DOHH2 (cell line): Measurements from ENCODE around the gene GLRX5.

ENCODE experiments used
- H3F3A ChIP-seq: fragments of 200-600 bp; sonication (generic), shearing (Covaris generic); 2 replicates; pipeline ENCODE4 v1.6.0; 2016; ENCODE audit warnings: antibody characterized with exemption, mild to moderate bottlenecking; ENCODE audit not compliant: control insufficient read depth, insufficient read depth
- H3K27ac ChIP-seq: fragments of 200-600 bp; sonication (generic); 2 replicates; pipeline ENCODE4 v1.5.1; 2014; ENCODE audit warnings: low read depth, mild to moderate bottlenecking, low read length, moderate library complexity
- H3K27me3 ChIP-seq: fragments of 200-600 bp; sonication (generic); 2 replicates; pipeline ENCODE4 v1.6.1; 2014; ENCODE audit warnings: mild to moderate bottlenecking, low read length, mixed read lengths; ENCODE audit not compliant: control insufficient read depth
- H3K36me3 ChIP-seq: fragments of 200-600 bp; sonication (generic); 2 replicates; pipeline ENCODE4 v1.6.1; 2014; ENCODE audit warnings: mild to moderate bottlenecking, low read length, moderate library complexity, mixed read lengths; ENCODE audit not compliant: control insufficient read depth
- H3K4me1 ChIP-seq: fragments of 200-600 bp; sonication (generic); 2 replicates; pipeline ENCODE4 v1.6.1; 2014; ENCODE audit warnings: mild to moderate bottlenecking, low read length, mixed read lengths; ENCODE audit not compliant: control insufficient read depth
- H3K4me2 ChIP-seq: fragments of 200-600 bp; sonication (generic); 2 replicates; pipeline ENCODE4 v1.6.0; 2014; ENCODE audit warnings: mild to moderate bottlenecking, low read length, moderate library complexity
- H3K4me3 ChIP-seq: fragments of 200-600 bp; sonication (generic); 2 replicates; pipeline ENCODE4 v1.5.1; 2014; ENCODE audit warnings: mild to moderate bottlenecking, low read length, mixed read lengths
- H3K79me2 ChIP-seq: fragments of 200-600 bp; sonication (generic); 2 replicates; pipeline ENCODE4 v1.6.1; 2014; ENCODE audit warnings: mild to moderate bottlenecking, low read length, mixed read lengths; ENCODE audit not compliant: control insufficient read depth
- H3K9me2 ChIP-seq: fragments of 200-600 bp; sonication (generic); replicated peaks from 2 replicates; pipeline ENCODE4 v1.6.1; 2014; ENCODE audit warnings: mild to moderate bottlenecking, low read length, mixed read lengths; ENCODE audit not compliant: control insufficient read depth
- H3K9me3 ChIP-seq: fragments of 200-600 bp; sonication (generic); 2 replicates; pipeline ENCODE4 v1.6.1; 2014; ENCODE audit warnings: antibody characterized with exemption, low read length, mixed read lengths; ENCODE audit not compliant: control insufficient read depth, insufficient read depth
- H4K20me1 ChIP-seq: fragments of 200-600 bp; sonication (generic); 2 replicates; pipeline ENCODE4 v1.6.0; 2014; ENCODE audit warnings: low read depth, mild to moderate bottlenecking, antibody characterized with exemption, low read length, moderate library complexity; ENCODE audit not compliant: control insufficient read depth, insufficient read depth
- EZH2phosphoT487 ChIP-seq: fragments of 200-600 bp; sonication (generic); IDR thresholded peaks from 2 replicates; pipeline ENCODE4 v1.6.1; 2017; ENCODE audit warnings: borderline replicate concordance, mild to moderate bottlenecking, antibody characterized with exemption, low read length, moderate library complexity, mixed read lengths
- TF ChIP-seq, protein P1 (sequence below): fragments of 200-600 bp; sonication (generic); IDR thresholded peaks from one replicate; pipeline ENCODE4 v1.5.1; 2014; ENCODE audit warnings: antibody characterized with exemption, mild to moderate bottlenecking, low read depth, low read length; ENCODE audit not compliant: poor library complexity, severe bottlenecking

The GLRX5 gene

DNA sequence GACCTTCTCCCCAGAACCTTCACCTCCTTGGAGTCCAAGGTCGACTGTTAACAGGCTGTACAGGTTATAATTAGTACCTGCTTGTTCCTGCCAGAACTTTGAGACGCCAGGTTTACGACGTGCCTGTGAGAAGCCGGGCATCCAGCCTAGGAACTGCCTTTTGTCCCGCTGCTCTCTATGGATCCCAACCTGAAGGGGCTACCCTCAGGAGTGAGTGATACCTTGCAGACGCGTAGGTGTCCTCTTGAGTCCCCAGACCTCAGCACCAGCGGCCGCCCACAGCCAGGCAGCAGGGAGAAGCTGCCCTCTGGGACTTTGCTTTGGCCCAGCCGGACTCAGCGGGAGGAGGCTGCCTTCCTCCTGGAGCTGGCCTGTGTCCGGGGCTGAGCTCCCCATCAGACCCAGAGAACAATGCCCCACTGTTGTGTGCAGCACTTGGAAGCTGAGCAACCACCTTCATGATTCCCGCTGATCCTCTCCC, 34.6 kb upstream of the GLRX5 start:
- no peak overlapping the region for H3K27ac ChIP-seq

DNA sequence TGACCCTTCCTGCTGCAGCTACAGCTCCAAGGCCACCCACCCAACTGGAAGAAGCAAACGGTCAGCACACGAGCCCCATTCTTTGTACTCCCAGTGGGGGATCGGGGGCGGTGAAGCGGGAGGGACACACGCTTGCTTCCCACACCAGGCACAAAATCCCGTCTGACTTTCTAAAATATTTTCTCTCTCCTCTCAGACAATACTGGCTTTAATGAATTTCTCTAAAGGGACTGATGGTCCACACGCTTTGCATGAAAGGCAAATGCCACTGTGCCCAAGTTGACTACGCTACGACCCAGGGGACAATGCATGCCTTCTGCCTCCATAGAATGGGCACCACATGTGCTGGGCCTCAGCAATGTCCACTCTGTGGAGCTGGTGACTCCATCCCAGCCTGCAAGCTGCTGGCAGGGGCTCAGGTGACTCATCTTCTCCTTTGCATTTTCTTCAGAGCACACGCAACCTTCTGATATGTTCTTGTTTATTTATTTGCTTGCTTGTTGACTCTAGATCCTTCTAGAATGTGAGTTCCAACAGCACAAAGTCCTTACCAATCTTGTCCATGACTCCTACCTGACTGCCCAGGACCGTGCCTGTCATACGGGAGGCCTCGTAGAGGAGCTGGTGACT, 34.0 kb upstream of the GLRX5 start:
- Histone ChIP-seq H3K79me2 (no peaks in the 10 kb centered on the region), H3F3A (peaks cover 4% of the 10 kb centered on the region; the same call in 1 of the 2 replicates), H3K36me3 (no peaks in the 10 kb centered on the region), H3K9me3 (no peaks in the 10 kb centered on the region), H3K4me2 (no peak overlapping the region), H3K4me1 (peaks cover 48% of the 10 kb centered on the region), H3K27me3 (peaks cover 3% of the 10 kb centered on the region; the same call in 1 of the 2 replicates), H4K20me1 (no peaks in the 10 kb centered on the region), H3K9me2 (no peaks in the 10 kb centered on the region), H3K4me3 (no peak overlapping the region), H3K27ac (no peak overlapping the region)
- TF ChIP-seq, protein P1, sequence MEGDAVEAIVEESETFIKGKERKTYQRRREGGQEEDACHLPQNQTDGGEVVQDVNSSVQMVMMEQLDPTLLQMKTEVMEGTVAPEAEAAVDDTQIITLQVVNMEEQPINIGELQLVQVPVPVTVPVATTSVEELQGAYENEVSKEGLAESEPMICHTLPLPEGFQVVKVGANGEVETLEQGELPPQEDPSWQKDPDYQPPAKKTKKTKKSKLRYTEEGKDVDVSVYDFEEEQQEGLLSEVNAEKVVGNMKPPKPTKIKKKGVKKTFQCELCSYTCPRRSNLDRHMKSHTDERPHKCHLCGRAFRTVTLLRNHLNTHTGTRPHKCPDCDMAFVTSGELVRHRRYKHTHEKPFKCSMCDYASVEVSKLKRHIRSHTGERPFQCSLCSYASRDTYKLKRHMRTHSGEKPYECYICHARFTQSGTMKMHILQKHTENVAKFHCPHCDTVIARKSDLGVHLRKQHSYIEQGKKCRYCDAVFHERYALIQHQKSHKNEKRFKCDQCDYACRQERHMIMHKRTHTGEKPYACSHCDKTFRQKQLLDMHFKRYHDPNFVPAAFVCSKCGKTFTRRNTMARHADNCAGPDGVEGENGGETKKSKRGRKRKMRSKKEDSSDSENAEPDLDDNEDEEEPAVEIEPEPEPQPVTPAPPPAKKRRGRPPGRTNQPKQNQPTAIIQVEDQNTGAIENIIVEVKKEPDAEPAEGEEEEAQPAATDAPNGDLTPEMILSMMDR: no peak
- TF ChIP-seq EZH2phosphoT487: no peak

More for the DNA sequence above, 34.6 kb upstream of the GLRX5 start:
- Histone ChIP-seq H3K36me3 (no peaks in the 10 kb centered on the region), H3K9me3 (no peaks in the 10 kb centered on the region), H3K4me3 (no peak overlapping the region), H3K79me2 (no peaks in the 10 kb centered on the region), H3K4me2 (no peak overlapping the region), H3K27me3 (peaks cover 3% of the 10 kb centered on the region; the same call in 1 of the 2 replicates), H3K9me2 (no peaks in the 10 kb centered on the region), H3K4me1 (peaks cover 54% of the 10 kb centered on the region), H4K20me1 (no peaks in the 10 kb centered on the region), H3F3A (peaks cover 4% of the 10 kb centered on the region; the same call in 1 of the 2 replicates)
- TF ChIP-seq EZH2phosphoT487: no peak
- TF ChIP-seq, protein P1: no peak

DNA sequence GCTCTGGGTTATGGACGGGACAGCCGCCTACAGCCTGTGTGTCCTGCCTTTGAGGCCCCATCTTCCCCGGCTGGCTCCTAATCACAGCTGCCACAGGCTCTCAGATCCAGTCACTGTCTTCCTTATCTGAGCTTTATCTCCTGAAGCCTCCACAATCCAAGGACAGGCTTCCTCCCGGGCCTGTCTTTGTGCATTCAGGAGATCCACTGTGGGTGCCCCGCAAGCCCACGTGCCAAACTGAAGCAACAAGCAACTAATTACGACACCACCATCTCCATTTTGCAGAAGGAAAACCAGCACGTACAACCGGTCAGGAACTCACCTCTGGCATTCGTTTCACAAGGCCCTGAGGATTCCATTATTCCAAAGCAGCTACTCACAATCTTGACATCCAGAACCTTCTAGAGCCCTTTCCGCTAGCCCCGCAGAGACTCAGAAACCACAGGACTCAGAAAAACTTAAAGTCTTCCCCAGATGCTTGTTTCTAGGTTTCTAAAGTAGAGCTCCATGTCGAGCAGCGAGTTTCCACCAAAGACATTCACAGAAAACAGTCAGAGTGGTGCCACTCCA, 32.4 kb upstream of the GLRX5 start:
- Histone ChIP-seq H3K9me2 (no peaks in the 10 kb centered on the region), H3K27me3 (peaks cover 3% of the 10 kb centered on the region; the same call in 1 of the 2 replicates), H3K79me2 (no peaks in the 10 kb centered on the region), H3K27ac (no peak overlapping the region), H3K9me3 (no peaks in the 10 kb centered on the region), H3K4me3 (no peak overlapping the region), H3K36me3 (no peaks in the 10 kb centered on the region), H4K20me1 (no peaks in the 10 kb centered on the region), H3K4me1 (peaks cover 32% of the 10 kb centered on the region), H3K4me2 (peak overlapping the region; percentile 18; the same call in 1 of the 2 replicates), H3F3A (no peaks in the 10 kb centered on the region)
- TF ChIP-seq, protein P1: no peak
- no peak for TF ChIP-seq EZH2phosphoT487
